HFFc6 (cell line): ENCODE data around the gene TBCA. TPM values are rescaled to one million over a fixed set of nuclear protein-coding genes. Genes with fewer than 3 reads are reported as not detected.
"Not testable (repeated sequence)": the region's sequence is repeated elsewhere in the genome, so short reads cannot be mapped to it uniquely, and the experiment has no call there.

Experiments used
- DNase-seq: peaks from one replicate; pipeline ENCODE4 v3.0.0-alpha.2; 2018
- H3K27ac Mint-ChIP-seq: 2 replicates; pipeline ENCODE4 v1.8.0; 2020; ENCODE audit warnings: mild to moderate bottlenecking, mixed read lengths
- H3K27me3 Mint-ChIP-seq: 2 replicates; pipeline ENCODE4 v1.8.0; 2021; ENCODE audit warnings: mild to moderate bottlenecking, moderate library complexity, mixed read lengths; ENCODE audit not compliant: insufficient read depth
- H3K36me3 Mint-ChIP-seq: 2 replicates; pipeline ENCODE4 v1.8.0; 2021; ENCODE audit warnings: low read depth, mixed read lengths
- H3K4me1 Mint-ChIP-seq: 2 replicates; pipeline ENCODE4 v1.8.0; 2020; ENCODE audit warnings: low read depth, mixed read lengths
- H3K4me3 Mint-ChIP-seq: 2 replicates; pipeline ENCODE4 v1.8.0; 2020; ENCODE audit warnings: mild to moderate bottlenecking, moderate library complexity, mixed read lengths
- H3K9me3 Mint-ChIP-seq: 2 replicates; pipeline ENCODE4 v1.8.0; 2020; ENCODE audit warnings: mild to moderate bottlenecking, mixed read lengths
- total RNA-seq, 6 experiments: library from RNA; stranded (reverse); fragmentation: NEBNext Ultra II Directional; extraction: Animal tissue kit (Norgen Biotek cat#: 25700); gene quantifications; 2 replicates in 1 of 6; 3 replicates in 5 of 6; pipeline ENCODE4 v1.2.3, GENCODE V29; 2021
- TF ChIP-seq, protein P1 (sequence below): fragments of 200-600 bp; sonication (generic); IDR thresholded peaks from 2 replicates; pipeline ENCODE4 v1.5.0; 2021; ENCODE audit warnings: antibody characterized with exemption, mild to moderate bottlenecking

The TBCA gene
- total RNA-seq, 6 experiments from 2014 or later, result 172 to 225 (median 210) TPM

DNA sequence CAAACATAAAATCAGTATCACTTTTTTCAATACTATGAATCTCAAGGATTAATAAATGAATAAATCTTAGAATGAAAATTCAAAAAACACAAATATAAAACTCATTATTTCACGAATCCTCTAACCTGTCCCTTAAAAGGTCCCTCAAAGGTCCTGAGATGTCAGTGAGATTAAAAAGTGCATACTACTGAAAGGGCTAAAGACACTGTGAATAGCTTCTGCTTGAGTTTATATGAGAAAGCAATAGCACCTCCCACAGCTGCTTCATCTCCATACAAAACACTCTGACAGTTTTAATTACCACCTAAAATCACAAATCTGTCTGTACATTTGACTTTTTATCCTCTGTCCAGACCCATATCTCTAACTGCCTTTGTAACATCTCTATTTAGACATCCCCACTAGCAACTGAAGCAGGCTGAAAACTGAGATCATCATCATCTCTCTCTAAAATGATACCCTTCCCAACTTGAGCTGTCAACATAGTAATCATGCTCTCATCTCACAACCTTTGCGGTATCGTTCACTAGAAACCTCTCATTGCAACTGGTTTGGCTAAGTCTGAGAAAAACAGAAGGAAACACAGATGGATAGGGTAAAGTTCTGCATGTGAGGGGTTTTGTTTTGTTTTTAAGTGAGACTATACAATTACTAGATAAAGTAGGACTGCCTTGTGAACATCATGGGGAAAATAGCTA is 56.3 kb downstream of the TBCA start:
- H3K4me1 Mint-ChIP-seq, result peaks cover under 1% of the 10 kb centered on the region; the same call in 1 of the 2 replicates

DNA sequence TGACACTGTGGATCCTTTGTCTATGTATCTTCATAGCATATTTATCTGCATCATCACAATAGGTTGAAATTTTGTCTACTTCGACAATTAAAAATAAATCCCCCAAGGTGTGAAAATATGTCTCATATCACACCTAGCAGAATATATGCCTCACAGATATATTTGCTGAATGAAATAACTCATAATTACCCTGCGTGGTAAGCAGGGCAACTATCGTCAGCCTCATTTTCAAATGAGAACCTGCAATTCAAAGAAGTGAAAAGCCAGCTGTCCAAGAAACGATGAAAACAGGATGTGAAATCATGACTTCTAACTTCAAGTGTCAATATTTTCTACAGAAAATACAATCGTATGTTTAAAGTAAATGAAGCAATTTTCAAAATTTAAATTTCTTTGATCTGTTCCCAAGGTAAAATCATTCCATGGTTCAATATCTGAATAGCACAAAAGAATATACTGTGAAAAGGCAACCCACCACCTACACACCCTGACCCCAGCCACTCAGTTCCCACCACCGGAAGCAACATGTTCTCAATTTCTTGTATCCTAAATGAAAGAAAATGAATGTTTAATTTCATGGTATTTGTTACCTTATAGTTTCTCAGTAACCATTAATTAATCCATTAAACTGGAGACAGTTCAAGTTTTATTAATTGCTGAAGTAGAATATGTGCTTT is 57.1 kb downstream of the TBCA start:
- no peak overlapping the region for H3K27ac Mint-ChIP-seq
- no peaks in the 10 kb centered on the region for H3K9me3 Mint-ChIP-seq
- TF ChIP-seq, protein P1, sequence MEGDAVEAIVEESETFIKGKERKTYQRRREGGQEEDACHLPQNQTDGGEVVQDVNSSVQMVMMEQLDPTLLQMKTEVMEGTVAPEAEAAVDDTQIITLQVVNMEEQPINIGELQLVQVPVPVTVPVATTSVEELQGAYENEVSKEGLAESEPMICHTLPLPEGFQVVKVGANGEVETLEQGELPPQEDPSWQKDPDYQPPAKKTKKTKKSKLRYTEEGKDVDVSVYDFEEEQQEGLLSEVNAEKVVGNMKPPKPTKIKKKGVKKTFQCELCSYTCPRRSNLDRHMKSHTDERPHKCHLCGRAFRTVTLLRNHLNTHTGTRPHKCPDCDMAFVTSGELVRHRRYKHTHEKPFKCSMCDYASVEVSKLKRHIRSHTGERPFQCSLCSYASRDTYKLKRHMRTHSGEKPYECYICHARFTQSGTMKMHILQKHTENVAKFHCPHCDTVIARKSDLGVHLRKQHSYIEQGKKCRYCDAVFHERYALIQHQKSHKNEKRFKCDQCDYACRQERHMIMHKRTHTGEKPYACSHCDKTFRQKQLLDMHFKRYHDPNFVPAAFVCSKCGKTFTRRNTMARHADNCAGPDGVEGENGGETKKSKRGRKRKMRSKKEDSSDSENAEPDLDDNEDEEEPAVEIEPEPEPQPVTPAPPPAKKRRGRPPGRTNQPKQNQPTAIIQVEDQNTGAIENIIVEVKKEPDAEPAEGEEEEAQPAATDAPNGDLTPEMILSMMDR, result no peak
- no peaks in the 10 kb centered on the region for H3K36me3 Mint-ChIP-seq
- H3K4me3 Mint-ChIP-seq, result no peak overlapping the region
- no peak for DNase-seq
- H3K4me1 Mint-ChIP-seq, result no peaks in the 10 kb centered on the region
- H3K27me3 Mint-ChIP-seq, result no peaks in the 10 kb centered on the region; the same call in 1 of the 2 replicates

More for the DNA sequence above, 56.3 kb downstream of the TBCA start:
- H3K9me3 Mint-ChIP-seq, result no peaks in the 10 kb centered on the region
- TF ChIP-seq, protein P1, result no peak
- no peak overlapping the region for H3K27ac Mint-ChIP-seq
- H3K27me3 Mint-ChIP-seq, result no peaks in the 10 kb centered on the region; the same call in 1 of the 2 replicates
- H3K36me3 Mint-ChIP-seq, result no peaks in the 10 kb centered on the region
- no peak overlapping the region for H3K4me3 Mint-ChIP-seq
- DNase-seq, result no peak

DNA sequence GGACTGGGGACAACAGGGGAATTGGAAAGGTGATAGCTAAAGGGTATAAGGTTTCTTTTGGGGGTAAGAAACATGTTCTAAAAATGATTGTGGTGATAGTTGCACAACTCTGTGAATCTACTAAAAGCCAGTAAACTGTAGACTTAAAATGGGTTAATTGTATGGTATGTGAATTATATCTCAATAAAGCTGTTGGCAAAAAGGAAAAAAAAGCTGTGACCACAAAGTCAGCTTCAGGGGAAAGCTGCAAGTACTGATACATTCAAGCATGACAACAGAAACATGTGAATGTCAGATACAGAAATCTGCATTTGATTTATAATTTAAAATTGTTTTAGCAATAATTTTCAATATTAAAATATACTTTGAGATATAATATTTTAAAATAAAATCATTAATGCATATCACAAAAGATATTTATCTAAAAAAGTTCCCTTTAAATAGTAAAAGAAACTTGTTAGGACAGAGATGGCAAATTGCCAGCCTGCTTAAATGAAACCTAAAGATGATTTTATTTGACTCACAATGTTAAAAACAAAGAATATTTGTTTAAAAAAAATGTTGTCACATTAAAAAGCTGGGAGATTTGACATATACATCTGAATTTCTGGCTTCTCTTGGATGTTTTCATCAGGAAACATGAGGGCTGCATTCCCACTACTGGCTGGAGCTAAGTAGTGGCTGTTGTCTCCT is 66.0 kb downstream of the TBCA start:
- Mint-ChIP-seq H3K9me3 (no peaks in the 10 kb centered on the region), H3K27ac (no peak overlapping the region), H3K27me3 (no peaks in the 10 kb centered on the region), H3K4me1 (no peaks in the 10 kb centered on the region), H3K36me3 (peaks cover 11% of the 10 kb centered on the region), H3K4me3 (no peak overlapping the region)
- TF ChIP-seq, protein P1, result no peak
- DNase-seq, result no peak

DNA sequence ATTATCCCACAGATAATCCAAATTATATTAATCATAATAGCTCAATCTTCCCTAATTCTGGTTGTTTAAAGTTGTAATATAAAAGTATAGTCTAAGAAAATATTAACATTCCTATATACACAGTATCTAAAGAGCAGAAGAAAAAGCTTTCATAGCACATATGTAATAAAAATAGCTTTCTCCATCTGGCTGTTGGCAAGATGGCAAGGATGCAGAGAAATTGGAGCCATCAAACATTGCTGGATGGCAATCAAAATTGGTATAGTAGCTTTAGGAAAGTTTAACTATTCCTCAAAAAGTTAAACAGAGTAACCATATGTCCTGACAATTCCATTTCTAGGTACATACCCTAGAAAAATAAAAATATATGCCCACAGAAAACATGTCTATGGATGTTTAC is 66.8 kb downstream of the TBCA start:
- DNase-seq, result no peak
- H3K9me3 Mint-ChIP-seq, result no peaks in the 10 kb centered on the region
- TF ChIP-seq, protein P1, result no peak
- no peaks in the 10 kb centered on the region for H3K4me1 Mint-ChIP-seq
- no peaks in the 10 kb centered on the region for H3K27me3 Mint-ChIP-seq
- H3K36me3 Mint-ChIP-seq, result peaks cover 14% of the 10 kb centered on the region
- no peak overlapping the region for H3K4me3 Mint-ChIP-seq
- H3K27ac Mint-ChIP-seq, result no peak overlapping the region

DNA sequence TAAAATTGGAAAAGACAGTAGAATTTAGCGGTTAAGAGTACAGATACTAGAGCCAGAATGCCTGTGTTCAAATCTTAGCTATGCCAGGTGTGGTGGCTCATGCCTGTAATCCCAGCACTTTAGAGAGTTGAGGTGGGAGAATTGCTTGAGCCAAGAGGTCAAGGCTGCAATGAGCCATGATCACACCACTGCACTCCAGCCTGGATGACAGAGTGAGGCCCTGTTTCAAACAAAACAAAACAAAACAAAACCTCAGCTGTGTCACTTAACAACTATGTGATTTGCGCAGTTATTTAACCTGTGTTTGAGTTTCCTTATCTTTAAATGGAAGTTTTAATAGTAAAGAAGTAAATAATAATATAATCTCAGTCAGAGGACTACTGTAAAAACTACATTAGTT is 68.3 kb downstream of the TBCA start:
- TF ChIP-seq, protein P1, result no peak
- H3K27me3 Mint-ChIP-seq, result no peaks in the 10 kb centered on the region
- no peak overlapping the region for H3K27ac Mint-ChIP-seq
- no peak for DNase-seq
- H3K4me3 Mint-ChIP-seq, result no peak overlapping the region
- peaks cover 17% of the 10 kb centered on the region for H3K36me3 Mint-ChIP-seq
- H3K4me1 Mint-ChIP-seq, result no peaks in the 10 kb centered on the region
- H3K9me3 Mint-ChIP-seq, result no peaks in the 10 kb centered on the region

DNA sequence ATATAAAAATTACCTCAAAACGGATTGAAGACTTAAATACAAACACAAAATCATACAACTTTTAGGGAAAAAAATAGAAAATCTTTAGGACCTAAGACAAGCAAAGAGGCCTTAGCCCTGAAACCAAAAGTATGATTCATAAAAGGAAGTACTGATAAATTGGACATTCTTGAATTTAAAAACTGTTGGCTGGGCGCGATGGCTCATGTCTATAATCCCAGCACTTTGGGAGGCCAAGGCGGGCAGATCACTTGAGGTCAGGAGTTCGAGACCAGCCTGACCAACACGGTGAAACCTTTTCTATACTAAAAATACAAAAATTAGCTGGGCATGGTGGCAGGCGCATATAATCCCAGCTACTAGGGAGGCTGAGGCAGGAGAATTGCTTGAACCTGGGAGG is 76.6 kb downstream of the TBCA start:
- not testable (repeated sequence) for H3K27me3 Mint-ChIP-seq, DNase-seq, H3K4me3 Mint-ChIP-seq, H3K27ac Mint-ChIP-seq, H3K9me3 Mint-ChIP-seq
- Mint-ChIP-seq H3K4me1 (peaks cover 34% of the 10 kb centered on the region), H3K36me3 (peaks cover 58% of the 10 kb centered on the region)
